Measurements from ENCODE around the gene FRMD8.
A peak's percentile ranks its signal among the peaks of the same experiment; 100 is the strongest.

The FRMD8 gene

GRCh38 chr11:65415499-65416340, 29.3 kb downstream of the FRMD8 start:
- DNase-seq, result no peak

GRCh38 chr11:65416341-65416824, 29.9 kb downstream of the FRMD8 start:
- DNase-seq, result peak; percentile 89

GRCh38 chr11:65416841-65417701, 30.6 kb downstream of the FRMD8 start:
- peak; percentile 42 for DNase-seq

- peak; percentile 41 for DNase-seq
Measured at GRCh38 chr11:65417702-65418430, 31.4 kb downstream of the FRMD8 start.

GRCh38 chr11:65418431-65418680, 31.9 kb downstream of the FRMD8 start:
- no peak for DNase-seq

GRCh38 chr11:65418681-65419459, 32.4 kb downstream of the FRMD8 start:
- peak; percentile 98 for DNase-seq

GRCh38 chr11:65419460-65419771, 33.0 kb downstream of the FRMD8 start:
- no peak for DNase-seq

GRCh38 chr11:65419772-65420481, 33.5 kb downstream of the FRMD8 start:
- peak; percentile 92 for DNase-seq

GRCh38 chr11:65420506-65420905, 34.1 kb downstream of the FRMD8 start:
- DNase-seq, result no peak

- DNase-seq, result peak; percentile 99
Measured at GRCh38 chr11:65420979-65421793, 34.7 kb downstream of the FRMD8 start.

- DNase-seq, result peak; percentile 94
Measured at GRCh38 chr11:65421794-65422632, 35.6 kb downstream of the FRMD8 start.

- peak; percentile 92 for DNase-seq
Measured at GRCh38 chr11:65422633-65423515, 36.4 kb downstream of the FRMD8 start, which contains the start of gene NEAT1. NEAT1 (plus strand) TSS chr11:65422798.

GRCh38 chr11:65423516-65424204, 37.2 kb downstream of the FRMD8 start:
- peak; percentile 56 for DNase-seq

GRCh38 chr11:65424205-65425104, 38.0 kb downstream of the FRMD8 start:
- peak; percentile 62 for DNase-seq

- DNase-seq, result peak; percentile 91
Measured at GRCh38 chr11:65425105-65425970, 38.9 kb downstream of the FRMD8 start.
